ENCODE measurements around the gene VPS18.

GRCh38 chr15:40871749-40872617 lies 22.3 kb upstream of the VPS18 start:
- TF ChIP-seq CTCF (IDR thresholded peaks at IDR 0.05; ENCODE audit: low read depth, low read length, poor library complexity, severe bottlenecking) (no peak), EZH2phosphoT487 (IDR thresholded peaks at IDR 0.05; ENCODE audit: borderline replicate concordance, low read length) (no peak)

Measured in DOHH2 (cell line).